Posterior vena cava (tissue), 2 donors: ENCODE results near the gene LIPH. TPM values are rescaled to one million over a fixed set of nuclear protein-coding genes. Genes with fewer than 3 reads are reported as not detected.

Experiments used
- total RNA-seq, 2 donors: library from RNA; stranded (reverse); fragmentation: NEBNext Ultra II Directional; extraction: Animal tissue kit (Norgen Biotek cat#: 25700); gene quantifications; one replicate each; pipeline ENCODE4 v1.2.1, GENCODE V29; 2021
- donor health status: DM: yes; HTN: yes; CAD: no.
- donor health status: DM: yes; HTN: yes; CAD: no.

Gene LIPH
- total RNA-seq, 2 donors from 2014 or later: 0.19 TPM; not detected in 1

Other genes with a start within 250 kb of the LIPH start
- gene MAP3K13, start 189.5 kb downstream of the LIPH start, total RNA-seq: 10 to 100 TPM; 20.7 to 24.7 TPM
- 1 to 10 TPM; 9.6 TPM for gene TMEM41A, start 53.6 kb downstream of the LIPH start, total RNA-seq
- gene SENP2, start 33.7 kb upstream of the LIPH start, total RNA-seq: 10 to 100 TPM; 29.3 to 33.0 TPM